Karpas-422 (cell line): ENCODE results near the gene DMBT1. TPM values are rescaled to one million over a fixed set of nuclear protein-coding genes. Genes with fewer than 3 reads are reported as not detected.

ENCODE experiments used
- DNase-seq: peaks from one replicate; pipeline ENCODE4 v3.0.0-alpha.2; 2015
- H2AFZ ChIP-seq: fragments of 200-600 bp; sonication (generic); 2 replicates; pipeline ENCODE4 v1.6.1; 2014; ENCODE audit warnings: antibody characterized with exemption, low read length, mixed read lengths
- H3K27ac ChIP-seq: fragments of 200-600 bp; sonication (generic); 2 replicates; pipeline ENCODE4 v1.5.1; 2014; ENCODE audit warnings: mild to moderate bottlenecking, low read length, moderate library complexity
- H3K27me3 ChIP-seq: fragments of 200-600 bp; sonication (generic); 2 replicates; pipeline ENCODE4 v1.6.1; 2014; ENCODE audit warnings: low read length, mixed read lengths
- H3K36me3 ChIP-seq: fragments of 200-600 bp; sonication (generic); 2 replicates; pipeline ENCODE4 v1.6.1; 2014; ENCODE audit warnings: low read length, mixed read lengths; ENCODE audit not compliant: insufficient read depth
- H3K4me1 ChIP-seq: fragments of 200-600 bp; sonication (generic); 2 replicates; pipeline ENCODE4 v1.6.1; 2014; ENCODE audit warnings: mild to moderate bottlenecking, low read length, mixed read lengths
- H3K4me2 ChIP-seq: fragments of 200-600 bp; sonication (generic); 2 replicates; pipeline ENCODE4 v1.6.1; 2014; ENCODE audit warnings: low read length, low read depth, mild to moderate bottlenecking; ENCODE audit not compliant: poor library complexity, severe bottlenecking
- H3K4me3 ChIP-seq: fragments of 200-600 bp; sonication (generic); 2 replicates; pipeline ENCODE4 v1.5.1; 2014; ENCODE audit warnings: mild to moderate bottlenecking, antibody characterized with exemption, low read length, mixed read lengths
- H3K79me2 ChIP-seq: fragments of 200-600 bp; sonication (generic); 2 replicates; pipeline ENCODE4 v1.6.1; 2014; ENCODE audit warnings: mild to moderate bottlenecking, low read length, mixed read lengths
- H3K9ac ChIP-seq: fragments of 200-600 bp; sonication (generic); 2 replicates; pipeline ENCODE4 v1.6.0; 2014; ENCODE audit warnings: low read length
- H3K9me2 ChIP-seq: fragments of 200-600 bp; sonication (generic), shearing (Covaris generic); replicated peaks from 2 replicates; pipeline ENCODE4 v1.6.0; 2014; ENCODE audit warnings: mild to moderate bottlenecking, low read length, moderate library complexity; ENCODE audit not compliant: insufficient read depth
- H3K9me3 ChIP-seq: fragments of 300-700, 200-600 bp; sonication (generic); 2 replicates; pipeline ENCODE4 v1.6.1; 2014; ENCODE audit warnings: low read length, mixed read lengths
- H4K20me1 ChIP-seq: fragments of 200-600 bp; sonication (generic); 2 replicates; pipeline ENCODE4 v1.6.1; 2014; ENCODE audit warnings: mild to moderate bottlenecking, antibody characterized with exemption, low read length, low read depth; ENCODE audit not compliant: insufficient read depth
- total RNA-seq: library from RNA; depleted of rRNA; stranded (reverse); fragments of >200 nt; shearing (Covaris generic); gene quantifications from 2 replicates; pipeline ENCODE4 v1.2.3, GENCODE V29; 2014; ENCODE audit warnings: low replicate concordance

DMBT1 gene
- total RNA-seq, 1 experiment from 2014 or later = not detected

- Histone ChIP-seq H3K9me2 (no peaks in the 10 kb centered on the region), H3K4me2 (no peak overlapping the region), H3K27ac (no peak overlapping the region)
Measured at GRCh38 chr10:122657729-122658128, 97.2 kb downstream of the DMBT1 start.

GRCh38 chr10:122658356-122659049, 97.9 kb downstream of the DMBT1 start:
- no peak for DNase-seq
- Histone ChIP-seq H3K9ac (no peak overlapping the region), H3K27ac (no peak overlapping the region), H3K9me3 (no peaks in the 10 kb centered on the region), H3K4me3 (no peak overlapping the region), H3K4me1 (no peaks in the 10 kb centered on the region), H2AFZ (no peak overlapping the region), H3K27me3 (no peaks in the 10 kb centered on the region; the same call in 1 of the 2 replicates), H4K20me1 (no peaks in the 10 kb centered on the region), H3K4me2 (no peak overlapping the region), H3K36me3 (no peaks in the 10 kb centered on the region), H3K79me2 (no peaks in the 10 kb centered on the region), H3K9me2 (no peaks in the 10 kb centered on the region)

More at GRCh38 chr10:122657729-122658128, 97.2 kb downstream of the DMBT1 start:
- Histone ChIP-seq H3K4me3 (no peak overlapping the region), H2AFZ (no peak overlapping the region), H3K79me2 (no peaks in the 10 kb centered on the region), H4K20me1 (no peaks in the 10 kb centered on the region), H3K4me1 (no peaks in the 10 kb centered on the region), H3K9me3 (no peaks in the 10 kb centered on the region), H3K27me3 (no peaks in the 10 kb centered on the region; the same call in 1 of the 2 replicates), H3K36me3 (no peaks in the 10 kb centered on the region), H3K9ac (no peak overlapping the region)
- no peak for DNase-seq

GRCh38 chr10:122659126-122659525, 98.6 kb downstream of the DMBT1 start:
- Histone ChIP-seq H3K27ac (no peak overlapping the region), H3K27me3 (no peaks in the 10 kb centered on the region), H3K4me1 (no peaks in the 10 kb centered on the region), H3K79me2 (no peaks in the 10 kb centered on the region), H3K9ac (no peak overlapping the region), H3K4me3 (no peak overlapping the region), H4K20me1 (no peaks in the 10 kb centered on the region), H3K36me3 (no peaks in the 10 kb centered on the region), H3K9me2 (no peaks in the 10 kb centered on the region), H3K9me3 (no peaks in the 10 kb centered on the region), H3K4me2 (no peak overlapping the region), H2AFZ (no peak overlapping the region)
- no peak for DNase-seq

- no peaks in the 10 kb centered on the region for H3K27me3 ChIP-seq
- H3K79me2 ChIP-seq = no peaks in the 10 kb centered on the region
- H3K9me3 ChIP-seq = no peaks in the 10 kb centered on the region
- H3K36me3 ChIP-seq = no peaks in the 10 kb centered on the region
- no peaks in the 10 kb centered on the region for H3K4me1 ChIP-seq
- no peak overlapping the region for H3K27ac ChIP-seq
- no peak overlapping the region for H3K9ac ChIP-seq
- H2AFZ ChIP-seq = no peak overlapping the region
- H3K9me2 ChIP-seq = no peaks in the 10 kb centered on the region
- H3K4me3 ChIP-seq = no peak overlapping the region
- H4K20me1 ChIP-seq = no peaks in the 10 kb centered on the region
- no peak for DNase-seq
- no peak overlapping the region for H3K4me2 ChIP-seq
Measured at GRCh38 chr10:122659651-122660050, 99.1 kb downstream of the DMBT1 start.

- no peak overlapping the region for H3K27ac ChIP-seq
- no peaks in the 10 kb centered on the region for H3K27me3 ChIP-seq
- H3K4me3 ChIP-seq = no peak overlapping the region
- H3K4me2 ChIP-seq = no peak overlapping the region
- H4K20me1 ChIP-seq = no peaks in the 10 kb centered on the region
- no peak overlapping the region for H3K9ac ChIP-seq
- no peak overlapping the region for H2AFZ ChIP-seq
- DNase-seq = no peak
- no peaks in the 10 kb centered on the region for H3K9me2 ChIP-seq
- H3K4me1 ChIP-seq = no peaks in the 10 kb centered on the region
- no peaks in the 10 kb centered on the region for H3K79me2 ChIP-seq
- H3K9me3 ChIP-seq = no peaks in the 10 kb centered on the region
- no peaks in the 10 kb centered on the region for H3K36me3 ChIP-seq
Measured at GRCh38 chr10:122660696-122661095, 100.1 kb downstream of the DMBT1 start.

GRCh38 chr10:122662231-122662630, 101.7 kb downstream of the DMBT1 start:
- no peaks in the 10 kb centered on the region for H4K20me1 ChIP-seq
- DNase-seq = no peak
- no peak overlapping the region for H3K4me2 ChIP-seq
- no peak overlapping the region for H3K4me3 ChIP-seq
- H3K27ac ChIP-seq = no peak overlapping the region
- no peaks in the 10 kb centered on the region for H3K9me3 ChIP-seq
- H3K4me1 ChIP-seq = no peaks in the 10 kb centered on the region
- H2AFZ ChIP-seq = no peak overlapping the region
- H3K36me3 ChIP-seq = no peaks in the 10 kb centered on the region
- H3K27me3 ChIP-seq = no peaks in the 10 kb centered on the region
- no peak overlapping the region for H3K9ac ChIP-seq
- H3K9me2 ChIP-seq = no peaks in the 10 kb centered on the region
- no peaks in the 10 kb centered on the region for H3K79me2 ChIP-seq

- no peak overlapping the region for H2AFZ ChIP-seq
- H3K9me2 ChIP-seq = no peaks in the 10 kb centered on the region
- no peaks in the 10 kb centered on the region for H3K4me1 ChIP-seq
- DNase-seq = no peak
- no peak overlapping the region for H3K4me2 ChIP-seq
- no peaks in the 10 kb centered on the region for H3K27me3 ChIP-seq
- H3K4me3 ChIP-seq = no peak overlapping the region
- H3K9me3 ChIP-seq = no peaks in the 10 kb centered on the region
- no peaks in the 10 kb centered on the region for H4K20me1 ChIP-seq
- H3K36me3 ChIP-seq = no peaks in the 10 kb centered on the region
- H3K27ac ChIP-seq = no peak overlapping the region
- H3K79me2 ChIP-seq = no peaks in the 10 kb centered on the region
- no peak overlapping the region for H3K9ac ChIP-seq
Measured at GRCh38 chr10:122663516-122664130, 103.1 kb downstream of the DMBT1 start.

- Histone ChIP-seq H3K4me3 (no peak overlapping the region), H3K9me2 (no peaks in the 10 kb centered on the region), H3K9ac (no peak overlapping the region), H3K9me3 (no peaks in the 10 kb centered on the region), H3K27ac (no peak overlapping the region), H4K20me1 (no peaks in the 10 kb centered on the region), H2AFZ (no peak overlapping the region), H3K4me2 (no peak overlapping the region), H3K27me3 (no peaks in the 10 kb centered on the region), H3K36me3 (no peaks in the 10 kb centered on the region), H3K79me2 (no peaks in the 10 kb centered on the region), H3K4me1 (no peaks in the 10 kb centered on the region)
- DNase-seq = no peak
Measured at GRCh38 chr10:122664501-122664900, 103.9 kb downstream of the DMBT1 start.
